Measurements from ENCODE around the gene RBM11.
A peak's percentile ranks its signal among the peaks of the same experiment; 100 is the strongest.

The RBM11 gene

GRCh38 chr21:14271641-14272040 is 55.7 kb downstream of the RBM11 start:
- no peaks in the 10 kb centered on the region for H3K9me3 ChIP-seq (ENCODE audit: control insufficient read depth, insufficient read depth, low read length)
- no peak overlapping the region for H3K9ac ChIP-seq (ENCODE audit: low read depth, low read length)
- H3K36me3 ChIP-seq (ENCODE audit: control insufficient read depth, insufficient read depth, low read length): no peaks in the 10 kb centered on the region
- peaks cover 16% of the 10 kb centered on the region for H3K27me3 ChIP-seq (ENCODE audit: control insufficient read depth, insufficient read depth, low read length)
- H3K4me3 ChIP-seq (ENCODE audit: low read depth, low read length): no peak overlapping the region
- no peaks in the 10 kb centered on the region for H3K4me1 ChIP-seq (ENCODE audit: control insufficient read depth, insufficient read depth, low read length)

GRCh38 chr21:14273736-14274538 is 58.0 kb downstream of the RBM11 start:
- no peaks in the 10 kb centered on the region for H3K36me3 ChIP-seq (ENCODE audit: control insufficient read depth, insufficient read depth, low read length)
- H3K9ac ChIP-seq (ENCODE audit: low read depth, low read length): peak overlapping the region; percentile 9
- H3K4me3 ChIP-seq (ENCODE audit: low read depth, low read length): peak overlapping the region; percentile 59
- H3K9me3 ChIP-seq (ENCODE audit: control insufficient read depth, insufficient read depth, low read length): no peaks in the 10 kb centered on the region
- no peaks in the 10 kb centered on the region for H3K4me1 ChIP-seq (ENCODE audit: control insufficient read depth, insufficient read depth, low read length)
- peaks cover 16% of the 10 kb centered on the region for H3K27me3 ChIP-seq (ENCODE audit: control insufficient read depth, insufficient read depth, low read length)

GRCh38 chr21:14275702-14276205 is 59.8 kb downstream of the RBM11 start:
- Histone ChIP-seq H3K9me3 (ENCODE audit: control insufficient read depth, insufficient read depth, low read length) (no peaks in the 10 kb centered on the region), H3K9ac (ENCODE audit: low read depth, low read length) (no peak overlapping the region), H3K27me3 (ENCODE audit: control insufficient read depth, insufficient read depth, low read length) (peaks cover 16% of the 10 kb centered on the region), H3K36me3 (ENCODE audit: control insufficient read depth, insufficient read depth, low read length) (no peaks in the 10 kb centered on the region), H3K4me1 (ENCODE audit: control insufficient read depth, insufficient read depth, low read length) (peaks cover 13% of the 10 kb centered on the region), H3K4me3 (ENCODE audit: low read depth, low read length) (no peak overlapping the region)
